HuH-7.5 (cell line): Measurements from ENCODE around the gene TP53RK.

Experiments used
- DNase-seq: peaks from one replicate; pipeline ENCODE4 v3.0.0; 2011; ENCODE audit warnings: low spot score

The TP53RK gene

GRCh38 chr20:46638134-46638897 lies 50.9 kb downstream of the TP53RK start:
- DNase-seq, result no peak

- no peak for DNase-seq
Observed at GRCh38 chr20:46637427-46638133, 51.7 kb downstream of the TP53RK start.

GRCh38 chr20:46637020-46637419 lies 52.2 kb downstream of the TP53RK start:
- no peak for DNase-seq

GRCh38 chr20:46636514-46636913 lies 52.7 kb downstream of the TP53RK start:
- DNase-seq, result no peak

GRCh38 chr20:46635514-46636136 lies 53.6 kb downstream of the TP53RK start:
- DNase-seq, result no peak

GRCh38 chr20:46634528-46634927 lies 54.7 kb downstream of the TP53RK start:
- DNase-seq, result no peak
